ENCODE data around the gene CDH24. TPM values are rescaled to one million over a fixed set of nuclear protein-coding genes. Genes with fewer than 3 reads are reported as not detected.

The CDH24 gene
- total and polyA plus RNA-seq, 9 of the 15 experiments (the other 6 are each of a cell fraction or from before 2014, with no cell fraction given) = 0.04 to 16.2 (median 4.9) TPM

- TF ChIP-seq ZNF280A (IDR thresholded peaks at IDR 0.05; ENCODE audit: low read depth, partially characterized antibody) = no peak
- TF ChIP-seq CEBPZ (IDR thresholded peaks at IDR 0.05; ENCODE audit: borderline replicate concordance, low read depth, low read length) = no peak
- TF ChIP-seq FOXP1 (CRISPR knock-in tag; IDR thresholded peaks at IDR 0.05) = no peak
- TF ChIP-seq SUPT5H (IDR thresholded peaks at IDR 0.05) = peak; percentile 20; the same call in 1 of the 2 replicates
- no peak for TF ChIP-seq GTF2A2 (tag; IDR thresholded peaks at IDR 0.05)
- peak; percentile 52 for TF ChIP-seq CHD1 (IDR thresholded peaks at IDR 0.05; ENCODE audit: low read length)
- no peak for TF ChIP-seq PML (IDR thresholded peaks at IDR 0.05; ENCODE audit: low read length)
- TF ChIP-seq ZBTB33 (CRISPR knock-in tag; IDR thresholded peaks at IDR 0.05) = no peak
- TF ChIP-seq, protein P1, sequence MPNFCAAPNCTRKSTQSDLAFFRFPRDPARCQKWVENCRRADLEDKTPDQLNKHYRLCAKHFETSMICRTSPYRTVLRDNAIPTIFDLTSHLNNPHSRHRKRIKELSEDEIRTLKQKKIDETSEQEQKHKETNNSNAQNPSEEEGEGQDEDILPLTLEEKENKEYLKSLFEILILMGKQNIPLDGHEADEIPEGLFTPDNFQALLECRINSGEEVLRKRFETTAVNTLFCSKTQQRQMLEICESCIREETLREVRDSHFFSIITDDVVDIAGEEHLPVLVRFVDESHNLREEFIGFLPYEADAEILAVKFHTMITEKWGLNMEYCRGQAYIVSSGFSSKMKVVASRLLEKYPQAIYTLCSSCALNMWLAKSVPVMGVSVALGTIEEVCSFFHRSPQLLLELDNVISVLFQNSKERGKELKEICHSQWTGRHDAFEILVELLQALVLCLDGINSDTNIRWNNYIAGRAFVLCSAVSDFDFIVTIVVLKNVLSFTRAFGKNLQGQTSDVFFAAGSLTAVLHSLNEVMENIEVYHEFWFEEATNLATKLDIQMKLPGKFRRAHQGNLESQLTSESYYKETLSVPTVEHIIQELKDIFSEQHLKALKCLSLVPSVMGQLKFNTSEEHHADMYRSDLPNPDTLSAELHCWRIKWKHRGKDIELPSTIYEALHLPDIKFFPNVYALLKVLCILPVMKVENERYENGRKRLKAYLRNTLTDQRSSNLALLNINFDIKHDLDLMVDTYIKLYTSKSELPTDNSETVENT (CRISPR knock-in tag; IDR thresholded peaks at IDR 0.05) = no peak
- TF ChIP-seq CTBP1 (IDR thresholded peaks at IDR 0.05; ENCODE audit: borderline replicate concordance) = 0 out of 2 replicates have a peak, but pooled peaks have one; percentile 49
- no peak for TF ChIP-seq RERE (CRISPR knock-in tag; IDR thresholded peaks at IDR 0.05; ENCODE audit: borderline replicate concordance)
Measured at GRCh38 chr14:23070262-23071129, 13.2 kb upstream of the CDH24 start (continued).
